HG02763 (cell line): ENCODE results near the gene TNNT2.

Experiments used
- ATAC-seq: cut with Tn5 transposase; IDR thresholded peaks from one replicate; pipeline ENCODE4 v1.9.1; 2021; ENCODE audit warnings: mild to moderate bottlenecking, moderate library complexity; ENCODE audit not compliant: unreplicated experiment

Gene TNNT2

DNA sequence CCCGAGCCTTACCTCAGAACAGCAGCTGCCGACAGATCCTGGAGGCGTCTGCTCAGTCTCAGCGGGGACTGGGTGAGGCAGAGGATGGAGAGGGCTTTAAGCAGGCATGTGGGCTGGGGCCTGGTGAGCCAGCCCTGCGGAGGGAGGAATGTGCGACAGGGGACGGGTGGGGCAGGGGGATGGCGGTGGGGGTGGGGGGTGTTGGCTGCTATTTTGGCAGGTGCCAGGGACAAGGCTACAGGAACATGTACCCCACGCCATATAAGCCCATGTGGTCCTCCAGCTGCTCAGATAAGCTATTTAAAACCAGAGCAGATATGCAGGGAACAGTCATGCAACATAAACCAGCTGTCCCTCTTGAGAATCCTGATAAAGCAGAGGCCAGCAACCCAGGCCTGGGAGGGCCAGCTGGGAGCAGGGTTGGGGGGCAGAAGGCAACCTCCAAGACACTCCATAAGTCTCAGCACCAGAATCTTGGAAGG lies at the start of gene TNNT2:
TNNT2 (minus strand) TSS at position 70 of the 482 bp plus-strand sequence. CDS start 4,426 bp downstream, outside the sequence.
- ATAC-seq = no peak

DNA sequence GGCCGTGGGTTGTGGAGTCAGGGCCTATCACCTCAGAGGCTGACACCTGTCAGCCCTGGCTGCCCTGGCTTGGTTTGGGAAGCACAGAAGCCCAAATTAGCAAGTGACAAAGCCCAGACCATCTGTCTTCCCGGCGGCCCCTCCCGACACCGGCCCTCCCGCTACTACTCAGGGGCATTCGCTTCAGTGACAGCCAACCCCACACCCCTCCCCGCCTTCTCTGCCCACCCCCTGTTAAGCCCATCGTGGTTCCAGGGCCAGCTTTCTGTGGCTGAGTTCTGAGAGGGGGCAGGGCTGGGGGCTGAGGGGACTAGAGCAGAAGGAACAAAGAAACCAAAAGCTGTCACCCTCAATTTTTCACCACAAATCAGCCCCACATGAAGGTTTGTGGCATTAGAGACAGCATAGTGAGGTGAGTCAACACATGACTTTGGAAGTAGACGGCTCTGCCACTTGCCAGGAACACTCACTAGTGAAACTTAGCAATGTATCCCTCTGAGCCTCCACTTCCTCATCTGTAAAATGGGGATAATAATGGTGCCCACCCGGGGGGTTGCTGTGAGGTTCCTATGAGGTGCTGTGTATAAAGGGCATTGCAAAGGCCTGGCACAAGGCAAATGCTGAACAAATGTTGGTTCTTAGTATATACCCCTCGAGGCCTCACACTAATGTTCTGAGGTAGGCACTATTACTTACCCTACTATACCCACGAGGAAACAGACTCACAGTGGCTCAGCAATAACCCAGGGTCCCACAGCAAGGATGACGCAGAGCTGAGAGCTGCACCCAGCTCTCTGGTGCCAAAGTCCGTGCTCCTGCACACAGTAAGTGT lies 49.2 kb upstream of the TNNT2 start:
- no peak for ATAC-seq

DNA sequence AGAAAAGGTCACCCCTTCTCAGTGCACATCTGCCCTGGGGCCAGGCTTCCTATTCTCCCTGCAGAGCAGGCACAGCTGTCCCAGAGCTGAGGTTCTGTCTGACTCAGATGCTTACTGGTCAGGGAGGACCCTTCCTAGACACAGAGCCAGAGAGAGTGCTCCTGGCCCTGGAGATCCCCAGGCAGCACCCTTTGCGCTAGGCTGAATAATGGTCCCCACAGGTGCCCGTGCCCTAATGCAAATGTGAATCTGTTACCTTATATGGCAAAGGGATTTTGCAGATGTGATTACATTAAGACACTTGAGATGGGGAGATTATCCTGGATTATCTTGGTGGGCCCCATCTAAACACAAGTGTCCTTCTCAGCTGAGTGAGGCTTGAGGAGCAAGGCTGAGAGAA lies 46.7 kb upstream of the TNNT2 start:
- ATAC-seq = no peak

DNA sequence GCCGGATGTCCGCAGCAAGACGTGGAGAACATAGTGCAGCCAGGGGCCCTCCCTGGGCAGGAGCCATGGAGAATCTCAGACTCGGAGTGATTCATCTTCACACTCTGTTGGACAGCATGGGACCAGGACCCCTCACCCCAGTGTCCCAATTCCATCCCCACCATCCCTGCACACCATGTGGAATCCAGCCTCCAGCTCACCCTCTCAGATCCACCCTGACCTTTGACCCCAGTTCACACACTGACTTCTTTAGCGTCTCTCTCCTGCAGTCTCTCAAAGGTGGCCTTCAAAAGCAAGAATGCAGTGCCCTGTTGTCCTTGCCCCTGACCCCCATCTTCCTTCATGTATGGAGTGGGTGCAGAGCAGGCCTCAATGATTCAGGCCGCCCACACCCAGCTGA lies 46.2 kb upstream of the TNNT2 start:
- ATAC-seq = no peak

DNA sequence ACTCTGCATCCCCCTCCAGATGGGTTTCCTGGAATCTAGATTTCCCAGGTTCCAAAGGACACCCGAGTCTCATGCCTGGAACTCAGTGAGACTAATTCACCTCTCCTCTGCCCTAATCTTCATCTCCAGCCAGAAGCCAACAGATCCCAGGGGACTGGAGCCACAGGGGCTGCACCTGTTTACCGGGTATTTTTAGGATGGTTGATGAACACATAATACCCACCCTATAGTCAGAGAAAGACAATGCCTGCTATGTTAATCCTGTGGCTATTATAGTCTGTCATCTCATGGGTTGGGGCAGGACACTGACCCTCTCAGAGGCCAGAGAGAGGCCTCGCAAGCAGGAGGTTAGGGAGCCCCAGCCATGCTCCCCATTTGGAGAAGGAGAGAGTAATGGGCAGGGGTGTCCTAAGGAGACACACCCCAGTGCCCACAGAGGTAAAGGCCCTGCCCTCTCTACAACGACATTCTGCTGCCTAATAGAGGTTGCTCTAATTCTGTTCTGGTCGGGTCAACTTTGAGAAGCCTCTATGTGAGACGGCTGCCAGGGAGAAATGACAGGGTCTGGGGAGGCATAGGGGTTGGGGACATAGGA lies 45.1 kb upstream of the TNNT2 start:
- ATAC-seq = no peak

DNA sequence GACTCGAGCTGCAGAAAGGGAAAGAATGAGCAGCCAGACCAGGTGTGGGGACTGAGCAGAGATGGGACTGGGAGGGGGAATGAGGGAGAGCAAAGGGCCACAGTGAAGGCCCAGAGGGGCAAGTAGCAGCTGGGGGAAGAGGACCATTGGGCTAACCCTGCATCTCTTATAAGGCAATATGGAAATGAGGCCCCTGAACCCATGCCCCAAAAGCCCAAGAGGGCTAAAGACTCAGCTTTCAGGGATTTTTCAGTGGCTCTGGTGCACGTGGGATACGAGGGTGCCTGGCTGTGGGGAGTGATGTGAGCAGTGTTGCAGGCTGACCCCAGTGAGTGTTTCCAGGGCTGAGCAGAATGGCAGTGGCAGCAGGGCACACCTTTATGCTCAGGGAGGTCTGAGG lies 44.5 kb upstream of the TNNT2 start:
- ATAC-seq = no peak

DNA sequence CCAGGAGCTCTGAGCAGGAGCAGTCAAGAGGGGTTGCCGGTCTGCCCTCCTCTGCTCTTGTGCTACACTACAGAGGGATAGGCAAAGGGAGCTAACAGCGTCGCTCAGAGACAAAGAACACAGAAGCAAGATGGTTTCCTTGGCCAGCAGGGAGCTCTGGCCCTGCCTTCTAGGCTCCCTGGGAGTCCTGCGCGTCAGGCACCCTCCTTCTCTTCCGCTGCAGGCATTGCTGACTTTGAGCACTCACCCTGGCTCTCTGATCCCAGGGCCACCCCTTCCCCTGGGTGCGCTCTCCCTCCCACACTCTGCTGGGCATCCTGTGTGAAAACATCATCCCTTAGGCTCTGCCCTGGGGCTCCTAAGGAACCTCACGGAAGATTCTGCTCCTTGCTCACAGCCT lies 43.6 kb upstream of the TNNT2 start:
- ATAC-seq = no peak

DNA sequence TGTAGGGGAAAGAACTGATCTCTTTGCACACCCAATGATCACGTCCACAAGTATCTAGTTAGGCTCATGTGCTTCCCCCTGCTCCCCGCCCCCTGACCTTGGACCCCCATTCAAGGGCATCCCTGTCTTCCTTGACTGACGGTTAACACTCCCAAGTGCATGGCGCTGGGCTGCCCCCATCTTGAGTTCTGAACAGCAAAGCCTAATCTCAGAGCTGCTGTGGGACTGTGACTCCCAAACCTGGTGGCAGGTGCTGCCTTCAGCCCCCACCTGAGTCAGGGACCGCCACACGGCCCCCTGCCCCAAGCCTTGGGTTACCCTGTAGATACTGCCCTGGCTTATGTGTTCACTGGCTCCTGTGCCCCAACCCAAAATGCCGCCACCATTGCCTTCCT lies 43.1 kb upstream of the TNNT2 start:
- ATAC-seq = no peak

DNA sequence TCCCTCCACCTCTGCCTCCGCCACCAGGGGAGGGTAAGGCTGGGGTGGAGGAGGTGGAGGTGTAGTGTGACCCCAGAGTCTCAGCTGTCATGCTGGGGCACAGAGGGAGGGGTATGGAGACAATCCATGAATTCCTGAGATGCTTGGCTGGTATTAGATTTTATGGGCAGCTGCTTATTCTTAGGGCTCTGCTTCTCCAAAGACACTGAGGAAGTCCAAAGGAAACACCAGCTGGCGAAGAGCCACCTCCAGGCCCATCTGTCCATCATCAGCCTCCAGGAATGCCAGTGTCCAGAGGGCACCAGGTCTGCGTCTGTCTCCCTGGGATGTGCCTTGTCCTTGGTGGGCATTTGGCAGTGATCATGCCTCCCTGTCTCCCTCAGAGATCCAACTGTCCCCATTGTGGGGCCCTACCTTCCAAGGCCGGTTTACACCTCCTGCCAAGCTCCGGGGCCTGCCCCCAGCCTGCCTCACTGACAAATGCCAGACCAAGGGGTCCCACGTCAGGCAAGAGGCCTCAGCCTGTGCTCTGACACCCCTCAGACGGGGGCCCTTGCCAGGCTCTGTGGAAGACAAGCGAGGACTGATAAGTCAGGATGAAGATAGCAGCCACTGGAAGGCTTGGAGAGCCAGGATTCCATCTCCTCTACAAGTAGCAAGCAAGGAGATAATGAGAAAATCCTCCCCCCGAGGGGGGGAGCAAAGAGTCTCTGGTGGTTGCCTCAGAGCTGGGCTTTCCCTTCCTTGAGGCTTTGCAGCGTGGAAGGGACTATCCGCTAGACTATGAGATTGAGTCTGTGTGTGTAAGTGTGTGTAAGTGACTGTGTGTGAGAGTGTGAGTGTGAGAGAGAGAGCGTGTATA lies 42.5 kb upstream of the TNNT2 start:
- no peak for ATAC-seq

DNA sequence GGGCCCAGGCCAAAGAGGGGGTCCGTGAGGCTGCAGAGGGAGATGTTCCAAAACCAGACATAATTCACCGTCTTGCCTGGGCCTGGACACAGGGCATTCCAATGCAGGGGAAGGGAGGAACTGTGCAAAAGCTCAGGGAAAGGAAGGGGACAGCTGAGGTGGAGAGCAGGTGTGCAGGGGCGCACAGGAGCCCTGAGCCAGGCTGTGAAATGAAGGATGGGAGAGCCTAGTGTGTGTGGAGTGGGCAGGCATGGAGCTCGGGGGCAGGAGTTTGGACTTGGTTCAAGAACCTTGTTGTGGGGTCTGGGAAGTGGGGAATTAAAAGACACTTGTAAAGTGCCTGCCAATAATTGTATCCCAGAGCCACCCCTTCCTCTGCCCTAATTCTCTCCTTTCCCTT lies 41.8 kb upstream of the TNNT2 start:
- ATAC-seq = no peak

DNA sequence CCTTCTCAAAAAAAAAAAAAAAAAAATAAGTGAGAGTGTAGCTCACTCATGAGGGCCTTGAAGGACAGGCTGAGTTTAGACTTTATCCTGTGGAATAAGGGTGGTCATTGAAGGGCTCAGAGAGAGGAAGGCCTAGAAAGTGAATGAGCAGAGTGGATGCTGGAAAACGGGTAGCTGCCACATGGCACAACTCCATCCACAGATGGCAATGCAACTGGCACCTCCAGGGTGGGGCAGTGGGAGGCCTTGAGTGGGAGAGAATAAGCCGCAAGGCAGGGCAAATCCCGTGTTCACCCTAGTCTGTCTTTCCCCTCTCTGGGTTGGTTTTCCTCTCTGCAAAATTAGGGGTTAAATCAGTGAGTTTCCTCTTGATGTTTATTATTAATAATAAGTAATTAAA lies 41.0 kb upstream of the TNNT2 start:
- no peak for ATAC-seq

DNA sequence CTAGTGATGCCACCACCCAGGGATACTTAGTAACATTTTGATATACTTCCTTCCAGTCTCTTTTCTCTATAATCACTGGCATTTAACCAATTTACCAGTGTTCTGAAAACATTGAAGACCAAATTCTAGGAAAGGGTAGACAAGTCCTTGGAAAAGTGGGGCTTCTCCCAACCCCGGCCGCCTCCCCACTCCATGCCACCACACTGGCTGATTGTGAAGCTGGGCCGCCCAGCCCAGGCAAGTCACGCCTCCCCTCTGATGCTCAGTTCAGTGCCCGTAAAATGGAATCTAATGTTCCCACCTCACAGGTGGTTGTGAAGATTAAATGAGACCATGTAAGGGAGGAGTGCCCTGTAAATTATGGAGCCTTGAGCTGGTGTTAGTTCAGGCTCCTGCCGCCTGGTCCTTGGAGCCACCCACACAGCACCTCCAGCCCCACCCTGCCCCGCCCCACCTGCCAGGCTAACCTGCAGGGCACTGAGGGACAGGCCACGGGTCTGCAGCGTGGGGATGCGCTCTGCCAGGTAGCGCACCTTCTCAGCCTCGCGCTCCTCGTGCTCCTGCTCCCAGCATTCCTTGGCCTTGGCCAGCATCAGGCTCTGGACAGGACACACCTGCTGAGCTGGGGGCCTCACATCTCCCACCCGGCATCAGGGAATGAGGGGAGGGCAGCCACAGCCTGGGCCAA lies 36.7 kb upstream of the TNNT2 start:
- ATAC-seq = no peak

DNA sequence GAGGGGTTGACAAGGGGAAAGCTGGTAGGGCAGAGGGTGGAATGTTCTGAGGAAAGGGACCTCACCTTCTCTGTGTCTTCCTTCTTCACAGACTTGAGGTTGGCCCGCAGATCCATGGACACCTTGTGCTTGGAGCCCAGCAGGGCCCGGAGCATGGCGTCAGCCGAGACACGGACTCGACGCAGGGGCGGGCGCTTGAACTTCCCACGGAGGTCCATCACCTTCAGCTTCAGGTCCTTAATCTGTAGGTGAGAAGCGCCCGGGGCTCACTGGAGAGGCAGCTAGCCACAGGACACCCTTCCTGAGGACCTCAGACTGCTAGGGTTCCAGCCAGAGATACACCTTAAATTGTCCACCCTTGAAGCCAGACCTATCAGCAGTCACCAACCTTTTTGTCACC lies 33.8 kb upstream of the TNNT2 start:
- no peak for ATAC-seq

DNA sequence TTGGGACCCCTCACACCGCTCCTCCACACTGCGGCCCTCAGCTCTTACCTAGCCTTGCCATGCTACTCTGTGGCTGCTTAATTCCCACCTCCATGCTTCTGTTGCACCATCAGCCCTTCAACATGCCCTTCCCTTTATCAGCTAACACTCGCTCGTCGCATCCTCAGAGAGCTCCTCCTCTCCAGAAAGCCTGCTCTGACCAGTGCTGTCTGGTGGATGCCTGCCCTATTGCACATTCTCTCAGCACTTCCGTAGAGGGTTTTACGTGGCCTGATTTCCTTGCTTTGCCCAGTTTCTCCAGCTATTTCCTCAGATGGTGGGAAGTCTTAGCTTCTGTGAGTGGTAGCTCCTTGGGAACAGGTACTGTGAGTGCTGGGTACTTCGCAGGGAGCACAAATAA lies 32.0 kb upstream of the TNNT2 start:
- no peak for ATAC-seq

DNA sequence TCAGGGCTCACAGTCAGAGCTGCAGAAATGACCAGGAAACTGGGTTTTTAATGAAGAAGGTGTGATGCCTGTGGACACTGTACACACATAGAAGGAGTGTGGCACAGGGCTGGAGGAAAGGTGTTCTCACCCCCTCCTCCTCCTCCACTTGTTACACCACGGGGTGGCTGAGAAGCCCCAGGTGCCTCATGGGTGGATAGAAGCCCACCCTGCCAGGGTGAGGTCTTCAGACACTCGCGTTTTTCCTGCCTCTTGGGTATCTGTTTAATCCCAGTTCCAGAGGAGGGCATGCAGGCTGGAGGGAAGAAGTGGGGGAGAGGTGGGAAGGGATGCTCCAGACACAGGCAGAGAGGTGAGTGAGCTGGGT lies 31.3 kb upstream of the TNNT2 start:
- no peak for ATAC-seq

DNA sequence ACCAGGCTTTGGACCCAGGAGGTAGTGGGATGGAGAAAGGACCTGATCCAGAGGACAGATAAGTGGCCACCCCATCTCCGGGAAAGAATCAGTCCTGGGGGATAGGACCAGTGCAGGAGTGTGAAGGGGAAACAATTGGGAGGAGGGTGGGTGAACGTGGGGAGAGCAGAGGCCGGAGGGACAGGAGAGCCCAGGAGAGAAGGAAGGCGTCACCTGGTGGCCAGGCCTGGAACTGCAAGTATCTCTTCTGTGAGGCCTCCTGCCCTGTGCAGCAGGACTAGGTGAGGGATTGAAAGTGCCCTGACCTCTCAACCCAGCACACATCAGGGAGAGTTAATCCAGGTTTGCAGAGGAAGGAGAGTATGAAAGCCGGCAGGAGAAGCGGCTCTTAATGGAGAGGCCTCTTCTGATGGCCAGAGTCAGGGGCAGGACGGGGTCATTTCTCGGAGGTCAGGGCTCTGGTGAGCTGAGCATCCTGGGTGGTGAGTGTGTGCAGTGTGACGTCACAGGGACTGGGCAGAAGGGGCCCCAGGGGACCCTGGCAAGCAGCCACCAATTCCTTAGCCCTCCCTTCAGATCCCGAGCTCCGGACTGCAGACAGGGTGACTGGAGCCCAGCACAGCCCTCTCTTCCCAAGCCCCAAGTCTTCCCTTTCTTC lies 30.8 kb upstream of the TNNT2 start:
- ATAC-seq = no peak

DNA sequence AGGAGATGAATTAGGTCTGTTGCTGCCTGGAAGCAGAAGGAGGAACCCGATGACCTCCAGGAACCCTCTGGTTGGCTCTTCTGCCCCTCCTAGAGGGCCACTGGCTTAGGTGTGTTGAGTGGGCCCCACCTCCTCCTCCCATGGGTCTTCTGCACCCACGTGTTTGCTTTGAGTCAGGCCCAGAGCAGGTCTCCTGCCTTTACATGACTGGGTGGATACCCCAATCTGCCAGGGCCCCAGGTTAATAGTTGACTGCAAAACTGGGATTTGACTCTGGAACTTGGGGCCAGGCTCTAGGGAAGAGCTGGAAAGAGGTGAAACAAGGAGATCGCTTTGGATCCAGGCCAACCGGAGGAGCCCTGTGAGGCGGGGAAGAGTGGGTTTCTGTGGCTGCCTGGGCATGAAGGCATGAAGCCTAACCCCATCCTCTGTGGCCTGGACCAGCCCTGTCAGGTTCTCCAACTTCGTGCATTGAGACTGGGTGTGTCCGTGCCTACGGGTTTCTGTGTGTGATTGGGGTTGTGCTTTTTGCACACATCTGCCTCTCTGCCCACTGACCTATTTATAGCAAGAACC lies 29.4 kb upstream of the TNNT2 start:
- ATAC-seq = no peak

DNA sequence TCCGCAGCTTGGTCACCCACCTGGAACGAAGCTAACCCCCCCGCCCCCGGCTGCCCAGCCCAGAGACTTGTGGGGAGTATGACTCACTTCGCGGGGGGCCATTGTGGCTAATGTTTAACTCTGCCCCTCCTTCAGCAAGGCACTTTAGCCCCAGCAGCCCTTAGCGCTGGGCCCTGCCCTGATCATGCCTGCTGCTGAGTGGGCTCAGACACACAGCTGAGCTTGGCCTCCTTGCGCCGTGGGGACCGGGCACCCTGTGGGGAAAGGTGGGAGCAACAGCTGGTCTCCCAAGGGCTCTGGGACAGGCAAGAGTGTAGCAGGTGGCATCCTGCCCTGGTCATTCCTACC lies 28.0 kb upstream of the TNNT2 start:
- ATAC-seq = no peak

DNA sequence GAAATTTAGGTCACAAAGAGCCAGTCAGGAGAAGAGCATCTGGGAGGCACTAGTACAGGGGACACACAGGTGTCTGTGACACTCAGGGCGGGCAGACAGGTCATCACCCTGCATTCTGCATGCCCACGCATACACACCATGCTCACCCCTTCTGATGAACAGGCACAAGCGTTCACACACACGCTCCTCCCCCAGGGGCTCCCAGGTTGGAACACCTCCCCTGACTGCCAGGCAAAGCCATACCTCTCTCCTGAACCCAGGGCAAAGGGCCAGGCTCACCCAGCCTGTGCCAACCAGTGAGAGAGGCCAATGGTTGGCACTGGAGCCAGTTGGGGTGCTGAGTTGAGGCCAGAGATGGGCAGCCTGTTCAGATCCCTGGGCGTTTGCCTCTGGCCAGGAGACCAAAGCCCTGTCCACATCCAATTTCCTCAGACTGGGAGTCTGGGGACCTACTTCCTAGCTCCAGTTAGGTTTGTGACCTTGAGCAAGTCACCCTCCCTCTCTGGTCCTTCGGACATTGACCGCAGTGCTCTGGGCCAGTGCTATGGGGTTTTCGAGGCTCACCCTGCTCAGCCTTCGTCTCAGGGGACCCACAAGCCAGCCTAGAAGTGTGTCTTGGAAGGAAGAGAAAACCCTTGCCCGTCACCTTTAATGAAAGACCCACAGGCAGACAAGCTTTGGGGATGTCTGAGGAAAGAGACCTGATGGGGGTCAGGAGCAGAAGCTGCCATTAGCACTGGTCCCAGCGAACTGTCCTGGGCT lies 27.4 kb upstream of the TNNT2 start:
- no peak for ATAC-seq

DNA sequence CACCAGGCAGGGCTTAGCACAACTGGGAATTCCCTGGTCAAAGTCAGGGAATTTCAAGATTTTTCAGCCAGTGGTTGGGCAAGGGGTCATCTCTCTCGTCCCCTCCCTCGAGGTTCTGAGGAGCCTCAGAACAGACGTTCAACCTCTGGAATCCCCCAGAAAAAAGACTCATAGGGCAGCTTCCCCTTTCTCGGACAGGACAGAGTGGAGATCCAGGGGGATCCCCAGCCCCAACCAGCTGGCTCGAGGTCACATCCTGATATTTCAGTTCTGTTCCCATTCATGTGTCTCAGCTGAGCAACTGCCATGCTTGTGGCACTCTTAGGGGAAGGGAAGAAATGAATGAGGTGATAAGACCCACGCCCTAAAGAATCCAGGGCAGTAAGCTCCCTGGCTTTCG lies 26.6 kb upstream of the TNNT2 start:
- no peak for ATAC-seq
